Left lung (tissue), 10 donors: Measurements from ENCODE around the gene FAM163A. TPM values are rescaled to one million over a fixed set of nuclear protein-coding genes. Genes with fewer than 3 reads are reported as not detected.

Experiments used
- ATAC-seq: fragments of 200-7000 bp; cut with Tn5 transposase; one replicate; pipeline ENCODE4 v1.9.1; 2020; ENCODE audit warnings: moderate library complexity
- DNase-seq, 4 donors: peaks; one replicate each; pipeline ENCODE4 v3.0.0-alpha.2; 2013 to 2020
- H3K27ac ChIP-seq, 2 donors: fragments of 200-600 bp; sonication (generic) in 1 of 2; one replicate each; pipeline versions ENCODE4 v1.5.0 to v1.8.0; 2020 to 2021
- H3K27me3 ChIP-seq, 2 donors: fragments of 200-600 bp; sonication (generic) in 1 of 2; one replicate each; pipeline versions ENCODE4 v1.5.0 to v1.8.0; 2020 to 2021
- H3K36me3 ChIP-seq, 2 donors: fragments of 200-600 bp; sonication (generic) in 1 of 2; one replicate each; pipeline versions ENCODE4 v1.5.0 to v1.8.0; 2020 to 2021
- H3K4me1 ChIP-seq, 2 donors: fragments of 200-600 bp; one replicate each; pipeline ENCODE4 v1.8.0; 2021
- H3K4me3 ChIP-seq, 2 donors: fragments of 200-600 bp; sonication (generic) in 1 of 2; one replicate each; pipeline versions ENCODE4 v1.5.0 to v1.8.0; 2020 to 2021; ENCODE audit warnings: mild to moderate bottlenecking in 1 of 2
- H3K9me3 ChIP-seq, 2 donors: fragments of 200-600 bp; sonication (generic) in 1 of 2; one replicate each; pipeline versions ENCODE4 v1.5.0 to v1.8.0; 2020 to 2021
- CTCF ChIP-seq, 2 donors: fragments of 200-600 bp; sonication (generic) in 1 of 2; IDR thresholded peaks; one replicate each; pipeline versions ENCODE4 v1.5.0 to v1.8.0; 2021; ENCODE audit warnings: antibody characterized with exemption in 2 of 2
- intact Hi-C, 2 donors: fragments of 100-400 bp; cut with DNase I; formaldehyde crosslinking; loops; one replicate each; pipeline versions ENCODE4 v1.11.2 to v1.14.2; 2022
- polyA plus RNA-seq, 6 donors: library from polyadenylated mRNA; unstranded; fragments of 120-200 nt; gene quantifications; one replicate each; pipeline ENCODE4 v1.2.1, GENCODE V29; 2013; ENCODE audit not compliant: insufficient read length in 6 of 6
- total RNA-seq, 2 donors: library from RNA; stranded (reverse); fragmentation: NEBNext Ultra II Directional; extraction: Animal tissue kit (Norgen Biotek cat#: 25700); gene quantifications; one replicate each; pipeline ENCODE4 v1.2.1, GENCODE V29; 2021
- donor health status: DM: no; HTN: yes; CAD: no.
- donor health status: DM: no; HTN: no; CAD: no.

Gene FAM163A
- total and polyA plus RNA-seq, 8 donors: 0.06 to 0.27 (median 0.12) TPM; not detected in 2

- H3K9me3 ChIP-seq: no peaks in the 10 kb centered on the region
- intact Hi-C loops: no loop called here
- H3K27ac ChIP-seq: no peak overlapping the region
- H3K4me1 ChIP-seq: no peaks in the 10 kb centered on the region
- no peaks in the 10 kb centered on the region for H3K36me3 ChIP-seq
- peaks cover 0 to 5% of the 10 kb centered on the region in 2 donors for H3K27me3 ChIP-seq
- no peak overlapping the region for H3K4me3 ChIP-seq
- no peak for TF ChIP-seq CTCF (IDR thresholded peaks at IDR 0.05)
- ATAC-seq (no peak), DNase-seq (no peak)
Measured at GRCh38 chr1:179805291-179806195, 62.5 kb downstream of the FAM163A start.

GRCh38 chr1:179806333-179806732, 63.2 kb downstream of the FAM163A start:
- intact Hi-C loops: no loop called here
- no peaks in the 10 kb centered on the region for H3K4me1 ChIP-seq
- H3K4me3 ChIP-seq: no peak overlapping the region
- H3K9me3 ChIP-seq: no peaks in the 10 kb centered on the region
- no peak for DNase-seq
- H3K36me3 ChIP-seq: no peaks in the 10 kb centered on the region
- H3K27ac ChIP-seq: no peak overlapping the region
- TF ChIP-seq CTCF (IDR thresholded peaks at IDR 0.05): no peak
- ATAC-seq: no peak
- H3K27me3 ChIP-seq: peaks cover 0 to 12% of the 10 kb centered on the region in 2 donors

DNA sequence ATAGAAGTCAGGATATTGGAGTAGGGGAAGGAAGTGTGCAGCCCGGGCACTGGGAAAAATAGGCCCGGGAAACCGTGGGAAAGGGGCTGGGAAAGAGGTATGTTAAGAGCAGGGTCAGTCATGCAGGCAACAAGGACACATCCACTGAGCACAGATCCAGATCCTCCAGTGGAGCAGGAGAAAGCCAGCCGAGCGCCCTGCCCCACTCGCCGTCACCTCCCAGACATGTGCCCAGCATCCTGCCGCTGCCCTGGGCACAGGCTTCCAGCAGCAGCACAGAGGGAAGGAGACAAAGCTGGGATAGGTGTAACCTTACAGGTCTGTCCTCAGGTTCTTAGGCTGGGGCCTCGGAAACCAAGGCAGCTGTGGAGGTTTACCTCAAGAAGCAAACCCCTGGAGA, 64.2 kb downstream of the FAM163A start:
- H3K27ac ChIP-seq: no peak overlapping the region
- no peak for DNase-seq

DNA sequence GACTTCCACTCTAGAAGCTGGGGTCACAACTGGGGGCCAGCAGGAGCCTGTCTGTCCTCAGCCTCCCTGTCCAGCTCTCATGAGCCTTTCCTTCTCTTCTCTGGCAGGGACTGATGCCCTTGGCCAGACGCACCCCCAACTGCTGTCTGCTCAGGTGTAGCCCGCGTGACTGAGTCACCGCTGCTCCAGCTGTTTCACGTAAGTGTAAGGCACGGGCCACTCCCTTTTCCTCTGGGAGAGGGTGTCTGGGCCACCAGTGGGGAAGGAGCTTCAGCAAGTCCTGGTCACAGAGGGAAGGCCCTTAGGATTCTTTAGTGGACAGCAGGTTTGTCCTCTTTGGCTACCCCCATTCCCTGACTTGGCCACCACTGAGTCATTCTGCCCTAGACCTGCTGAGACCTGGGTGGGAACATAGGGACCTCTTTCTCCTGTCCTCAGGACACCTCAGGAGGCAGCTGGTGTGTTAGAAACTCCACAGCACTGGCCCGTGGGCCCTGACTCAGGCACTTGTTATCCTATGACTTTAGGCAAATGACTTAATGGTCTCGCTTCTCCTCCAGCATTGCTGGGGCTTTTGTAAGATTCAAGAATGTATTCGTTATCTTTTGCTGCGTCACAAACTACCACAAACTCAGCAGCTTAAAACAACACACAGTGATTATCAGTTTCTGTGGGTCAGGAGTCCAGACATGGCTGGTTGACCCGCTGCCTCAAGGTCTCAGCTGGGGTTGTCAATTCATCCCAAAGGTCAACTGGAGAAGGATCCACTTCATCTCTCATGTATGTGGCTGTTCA, 64.8 kb downstream of the FAM163A start:
- no peaks in the 10 kb centered on the region for H3K4me1 ChIP-seq
- H3K9me3 ChIP-seq: no peaks in the 10 kb centered on the region
- intact Hi-C loops: no loop called here
- no peaks in the 10 kb centered on the region for H3K36me3 ChIP-seq
- H3K27me3 ChIP-seq: peaks cover 0 to 27% of the 10 kb centered on the region in 2 donors
- no peak for TF ChIP-seq CTCF (IDR thresholded peaks at IDR 0.05)
- DNase-seq (no peak), ATAC-seq (no peak)
- no peak overlapping the region for H3K4me3 ChIP-seq
- H3K27ac ChIP-seq: no peak overlapping the region

More for the DNA sequence above, 64.2 kb downstream of the FAM163A start:
- H3K9me3 ChIP-seq: no peaks in the 10 kb centered on the region
- no peak overlapping the region for H3K4me3 ChIP-seq
- ATAC-seq: no peak
- no peak for TF ChIP-seq CTCF (IDR thresholded peaks at IDR 0.05)
- no peaks in the 10 kb centered on the region for H3K4me1 ChIP-seq
- H3K27me3 ChIP-seq: peaks cover 0 to 21% of the 10 kb centered on the region in 2 donors
- H3K36me3 ChIP-seq: no peaks in the 10 kb centered on the region
- intact Hi-C loops: no loop called here

- Histone ChIP-seq H3K36me3 (no peaks in the 10 kb centered on the region), H3K27ac (no peak overlapping the region), H3K4me3 (no peak overlapping the region), H3K27me3 (peaks cover 0 to 30% of the 10 kb centered on the region in 2 donors), H3K9me3 (no peaks in the 10 kb centered on the region), H3K4me1 (no peaks in the 10 kb centered on the region)
- ATAC-seq (no peak), DNase-seq (no peak)
- TF ChIP-seq CTCF (IDR thresholded peaks at IDR 0.05): no peak
- intact Hi-C loops: no loop called here
Measured at GRCh38 chr1:179808503-179808902, 65.4 kb downstream of the FAM163A start.
